ENCODE data around the gene IL24.
"Not testable (repeated sequence)": the region's sequence is repeated elsewhere in the genome, so short reads cannot be mapped to it uniquely, and the experiment has no call there.

IL24 gene

DNA sequence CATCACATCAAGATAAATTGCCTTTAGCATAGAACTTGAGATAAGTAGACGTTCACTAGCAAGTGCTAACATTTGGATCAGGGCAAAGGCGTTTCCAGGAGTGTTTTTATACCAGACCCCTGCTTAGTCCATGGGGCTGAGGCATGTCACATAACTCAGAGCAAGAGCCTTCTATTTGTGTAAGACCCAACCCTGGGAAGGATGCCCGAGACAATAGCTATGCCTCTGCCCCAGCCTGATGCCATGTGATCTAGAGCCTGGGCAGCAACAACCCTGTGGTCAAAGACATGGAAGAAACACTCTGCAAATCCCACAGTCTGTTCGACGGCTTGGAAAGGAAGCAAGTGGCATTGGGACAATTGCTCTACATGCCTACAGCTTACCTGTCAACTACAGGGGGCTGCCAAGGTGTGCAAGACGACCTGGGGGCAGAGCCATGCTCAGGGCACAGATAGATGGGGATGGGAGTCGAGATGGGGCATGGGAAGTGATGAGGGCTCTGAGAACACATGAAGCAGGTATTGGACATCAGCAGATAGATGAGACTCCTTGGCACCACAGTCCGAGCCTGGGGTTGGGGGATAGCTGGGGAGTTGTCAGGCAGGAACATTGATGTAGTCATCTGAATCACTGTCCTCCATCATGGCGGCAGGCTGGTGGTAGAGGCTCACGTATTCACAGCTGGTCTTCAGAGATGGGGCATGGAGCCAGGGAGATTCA is 7.3 kb downstream of the IL24 start:
- no peak for DNase-seq (ENCODE audit: low read depth)

DNA sequence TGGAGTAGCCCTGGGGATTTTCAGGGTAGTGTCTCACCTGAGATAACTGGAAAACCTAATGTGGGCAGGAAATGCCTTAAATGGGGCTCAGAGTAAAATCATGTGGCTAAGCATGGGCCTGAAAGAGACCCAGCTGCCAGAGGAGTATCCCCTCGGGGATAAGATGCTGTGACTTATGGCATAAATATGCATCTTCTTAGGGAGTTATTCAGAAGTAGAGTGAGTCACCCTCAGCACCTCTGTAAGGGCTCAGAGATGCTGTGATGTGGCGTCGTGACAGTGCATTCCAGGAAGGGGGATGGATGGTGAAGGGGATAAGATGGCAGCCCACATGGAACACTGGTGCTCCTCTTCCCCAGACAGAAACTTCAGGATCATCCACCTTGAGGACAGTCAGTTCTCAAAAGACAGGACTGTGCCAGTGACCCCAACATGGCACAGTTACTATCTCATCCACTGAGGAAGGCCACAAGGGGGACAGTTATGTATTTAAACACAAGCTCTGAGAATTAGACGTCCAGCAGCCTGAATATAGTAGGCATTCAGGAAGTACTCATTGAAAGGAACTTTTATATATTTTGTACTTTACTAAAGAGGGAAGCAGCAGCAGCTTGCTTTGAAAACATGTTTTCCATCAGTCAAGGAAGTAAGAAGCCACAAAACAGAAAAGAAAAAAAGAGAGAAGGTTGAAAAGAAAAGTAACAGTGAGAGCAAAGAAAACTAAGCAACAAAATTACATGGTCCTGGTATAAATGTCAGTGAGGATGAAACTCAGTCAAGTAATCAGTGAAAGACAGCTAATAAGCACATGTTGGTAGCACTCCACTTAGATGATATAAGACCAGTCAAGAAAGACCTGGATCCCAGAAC is 8.3 kb downstream of the IL24 start:
- DNase-seq (ENCODE audit: low read depth), result no peak

DNA sequence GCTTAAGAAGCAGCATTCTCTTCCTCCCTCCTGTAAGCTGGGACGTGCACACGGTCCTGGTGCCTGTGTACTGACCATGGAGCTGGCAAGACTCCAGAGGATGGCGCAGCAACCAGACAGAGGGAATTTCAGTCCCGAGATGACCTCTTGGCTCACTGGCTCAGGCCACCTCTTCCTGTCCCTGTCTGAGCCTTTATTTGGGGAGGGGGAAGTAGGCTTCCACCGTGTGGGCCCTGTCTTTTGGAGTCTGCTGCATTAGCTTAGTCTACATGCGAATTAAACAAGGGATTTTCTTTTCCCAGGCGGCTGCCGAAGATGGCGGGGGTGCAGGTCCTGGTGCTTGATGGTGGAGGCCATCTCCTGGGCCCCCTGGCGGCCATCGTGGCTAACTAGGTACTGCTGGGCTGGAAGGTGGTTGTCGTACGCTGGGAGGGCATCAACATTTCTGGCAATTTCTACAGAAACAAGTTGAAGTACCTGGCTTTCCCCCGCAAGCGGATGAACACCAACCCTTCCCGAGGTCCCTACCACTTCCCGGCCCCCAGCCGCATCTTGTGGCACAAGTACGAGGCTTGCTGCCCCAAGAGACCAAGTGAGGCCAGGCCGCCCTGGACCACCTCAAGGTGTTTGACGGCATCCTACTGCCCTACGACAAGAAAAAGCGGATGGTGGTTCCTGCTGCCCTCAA is 10.2 kb downstream of the IL24 start:
- no peak for DNase-seq (ENCODE audit: low read depth)

DNA sequence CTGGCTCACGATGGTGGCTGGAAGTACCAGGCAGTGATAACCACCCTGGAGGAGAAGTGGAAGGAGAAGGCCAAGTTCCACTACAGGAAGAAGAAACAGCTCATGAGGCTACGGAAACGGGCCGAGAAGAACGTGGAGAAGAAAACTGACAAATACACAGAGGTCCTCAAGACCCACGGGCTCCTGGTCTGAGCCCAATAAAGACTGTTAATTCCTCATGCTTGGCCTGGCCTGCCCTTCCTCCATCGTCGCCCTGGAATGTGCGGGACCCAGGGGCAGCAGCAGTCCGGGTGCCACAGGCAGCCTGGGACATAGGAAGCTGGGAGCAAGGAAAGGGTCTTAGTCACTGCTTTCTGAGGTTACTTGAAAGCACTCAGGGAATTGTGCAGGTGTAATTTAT is 10.8 kb downstream of the IL24 start:
- no peak for DNase-seq (ENCODE audit: low read depth)

DNA sequence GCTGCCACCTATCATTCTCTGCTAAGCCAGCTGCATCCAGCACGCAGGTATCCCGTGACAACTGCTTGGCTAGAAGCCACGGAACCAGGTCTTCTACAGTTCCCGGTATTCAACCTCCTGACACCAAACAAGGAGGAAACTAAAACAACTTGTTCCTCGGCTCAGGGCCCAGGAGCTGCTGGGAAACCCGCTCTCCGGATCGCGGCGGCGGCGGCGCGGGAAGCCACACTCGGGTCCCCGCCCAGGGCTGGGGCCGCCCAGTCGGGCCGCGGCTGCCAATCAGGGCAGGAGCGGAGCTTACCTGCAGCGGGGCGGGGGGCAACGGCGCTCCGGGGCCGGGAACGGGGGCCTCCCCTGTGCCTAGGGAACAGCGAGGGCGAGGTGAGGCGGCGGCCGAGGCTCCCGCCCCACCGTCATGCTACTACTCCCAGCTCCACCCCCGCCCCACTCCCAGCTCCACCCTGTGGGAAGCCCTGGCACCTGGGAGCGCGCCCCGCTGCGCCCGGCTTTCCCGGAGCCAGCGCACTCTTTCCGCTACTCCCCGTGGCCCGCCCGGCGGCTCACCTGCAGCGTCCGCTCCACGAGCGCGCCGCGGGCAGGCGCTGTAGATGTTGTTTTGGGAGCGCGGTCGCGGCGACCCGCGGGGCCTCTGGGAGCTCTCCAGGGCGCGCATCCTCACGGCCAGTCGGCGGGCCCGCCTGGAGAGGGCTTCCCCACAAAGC is 12.1 kb downstream of the IL24 start:
- DNase-seq (ENCODE audit: low read depth), result no peak

DNA sequence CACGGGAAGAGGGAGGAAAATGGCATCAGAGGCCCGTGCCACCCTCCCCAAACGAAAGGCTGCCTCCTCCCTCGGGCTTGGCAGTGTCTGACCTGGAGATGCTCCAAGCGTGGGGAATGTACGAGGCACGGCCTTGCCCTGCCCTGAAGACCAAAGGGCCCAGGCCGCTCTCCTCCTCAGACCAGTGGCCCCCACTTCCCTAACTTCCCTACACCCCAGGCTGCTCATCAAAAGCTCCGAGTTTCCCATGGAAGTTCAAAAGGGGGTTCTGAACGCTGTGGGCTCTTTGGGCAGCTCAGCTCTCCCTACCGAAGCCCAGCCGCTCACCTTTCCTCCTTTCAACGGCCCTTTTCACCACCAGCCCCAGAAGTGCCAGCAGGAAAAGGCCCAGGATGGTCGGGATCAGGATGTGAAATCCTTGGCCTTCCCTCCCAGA is 12.7 kb downstream of the IL24 start:
- DNase-seq (ENCODE audit: low read depth), result no peak

DNA sequence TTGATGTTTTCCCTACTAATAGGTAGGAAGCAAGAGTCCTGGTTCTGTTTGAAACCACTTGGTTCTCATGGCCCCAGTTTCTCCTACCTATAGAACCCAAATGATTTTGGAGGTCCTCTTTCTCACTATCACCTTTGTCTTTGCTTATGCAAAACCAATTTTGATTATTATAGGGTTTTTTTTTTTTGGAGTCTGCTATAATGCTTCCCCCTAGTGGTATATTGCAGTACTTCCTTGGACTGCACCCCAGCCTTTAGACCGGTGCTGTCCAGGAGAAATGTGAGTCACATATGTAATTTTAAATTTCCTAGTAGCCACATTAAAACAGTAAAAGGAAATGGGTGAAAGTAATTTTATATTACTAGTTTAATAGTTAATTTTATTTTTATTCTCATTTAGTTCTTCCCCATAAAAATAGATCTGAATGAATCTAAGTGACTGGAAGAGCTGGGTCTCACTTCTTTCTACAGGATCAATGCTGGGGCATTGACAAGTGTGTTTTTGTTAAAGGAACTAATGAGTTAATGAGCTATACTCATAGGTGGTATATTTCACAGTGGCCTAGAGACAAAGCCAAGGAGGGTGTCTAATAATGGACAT is 13.9 kb downstream of the IL24 start:
- no peak for DNase-seq (ENCODE audit: low read depth)

DNA sequence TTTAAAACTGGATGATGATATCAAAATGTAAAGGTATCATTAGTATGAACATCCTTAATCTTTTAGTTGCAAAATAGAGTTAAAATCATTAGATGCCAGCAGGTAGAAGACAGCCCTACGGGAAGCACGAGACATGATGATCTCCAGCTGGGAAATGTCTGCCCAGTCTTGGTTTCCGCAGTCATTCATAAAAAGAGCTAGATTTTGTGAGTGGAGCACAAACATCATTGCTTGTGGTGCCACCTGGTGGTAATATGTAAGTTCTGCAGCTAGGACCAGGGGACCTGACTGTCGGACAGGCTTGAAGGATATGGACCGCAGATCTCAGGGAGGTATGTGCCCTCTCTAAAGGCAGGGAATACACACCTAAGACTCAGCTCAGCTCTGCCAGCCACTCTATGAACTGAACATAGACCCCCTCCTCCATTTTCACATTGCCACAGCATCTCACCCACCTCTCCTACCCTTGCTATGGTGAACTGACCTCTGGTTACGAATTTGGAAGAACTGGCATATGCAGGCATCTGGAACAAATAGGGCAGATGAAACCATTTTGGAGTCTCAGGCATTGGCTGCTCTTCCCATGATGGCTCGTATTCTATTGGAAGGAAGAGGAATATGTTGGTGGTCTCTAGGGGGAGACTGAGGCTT is 15.3 kb downstream of the IL24 start:
- peak; percentile 47 for DNase-seq (ENCODE audit: low read depth)

DNA sequence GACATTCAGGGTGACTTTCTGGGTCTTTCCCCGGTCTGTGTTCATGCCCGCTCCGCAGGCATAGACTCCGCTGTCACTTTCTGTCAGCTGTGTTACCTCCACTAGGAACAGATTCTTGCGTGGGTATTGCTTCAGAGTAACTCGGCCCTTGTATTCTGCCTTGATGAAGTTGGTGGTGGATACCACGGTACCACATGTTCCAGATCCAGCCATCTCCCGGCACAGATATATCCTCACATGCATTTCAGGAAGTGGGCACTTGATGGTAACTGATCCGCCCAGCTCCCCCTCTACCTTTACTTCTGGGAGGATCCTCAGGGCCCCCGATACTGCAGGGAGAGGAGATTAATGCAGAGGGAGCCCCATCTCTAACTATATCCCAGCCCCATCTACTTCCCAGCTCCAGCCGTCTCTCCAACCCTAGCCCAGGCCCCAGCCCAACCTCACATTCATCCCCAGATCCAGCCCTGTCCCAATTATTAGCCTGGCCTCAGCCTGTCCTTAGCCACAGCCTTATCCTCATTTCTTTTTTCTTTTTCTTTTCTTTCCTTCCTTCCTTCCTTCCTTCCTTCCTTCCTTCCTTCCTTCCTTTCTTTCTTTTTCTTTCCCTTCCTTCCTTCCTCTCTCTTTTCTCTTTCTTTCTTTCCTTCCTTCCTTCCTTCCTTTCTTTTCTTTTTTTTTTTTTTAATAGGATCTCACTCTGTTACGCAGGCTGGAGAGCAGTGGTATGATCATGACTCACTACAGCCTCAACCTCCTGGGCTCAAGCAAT is 16.7 kb downstream of the IL24 start:
- no peak for DNase-seq (ENCODE audit: low read depth)

DNA sequence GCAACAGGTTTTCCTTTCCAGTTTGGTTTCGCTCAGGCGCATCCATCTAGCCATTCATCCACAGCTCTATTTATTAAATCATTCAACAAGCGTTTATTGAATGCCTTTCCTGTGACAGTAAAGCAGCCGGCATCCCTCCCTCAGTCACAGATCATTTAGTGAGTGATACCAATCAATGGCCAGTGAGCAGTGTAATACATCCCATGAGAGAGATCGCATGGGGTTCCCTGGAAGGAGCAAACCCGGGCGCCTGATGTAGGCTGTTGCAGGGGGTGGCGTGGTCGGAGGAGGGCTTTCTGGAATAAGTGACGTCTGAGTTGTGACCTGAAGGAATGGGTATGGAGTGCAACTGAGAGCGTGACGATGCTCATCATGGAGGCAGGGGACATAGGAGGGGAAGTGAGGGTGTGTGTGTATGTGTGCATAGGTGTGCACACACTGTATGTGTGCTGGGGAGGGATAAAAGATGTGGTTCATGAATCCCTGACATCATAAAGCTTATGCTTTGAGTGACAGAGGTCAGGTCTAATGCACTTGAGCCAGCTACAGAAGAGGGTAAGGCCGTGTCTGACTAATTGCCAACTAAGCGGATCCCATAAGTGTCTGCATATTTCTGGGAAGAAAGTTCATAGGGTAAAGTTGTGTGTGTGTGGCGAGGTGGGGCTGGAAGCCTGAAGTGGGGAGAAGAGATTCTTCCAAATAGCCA is 17.9 kb downstream of the IL24 start:
- DNase-seq (ENCODE audit: low read depth), result no peak

DNA sequence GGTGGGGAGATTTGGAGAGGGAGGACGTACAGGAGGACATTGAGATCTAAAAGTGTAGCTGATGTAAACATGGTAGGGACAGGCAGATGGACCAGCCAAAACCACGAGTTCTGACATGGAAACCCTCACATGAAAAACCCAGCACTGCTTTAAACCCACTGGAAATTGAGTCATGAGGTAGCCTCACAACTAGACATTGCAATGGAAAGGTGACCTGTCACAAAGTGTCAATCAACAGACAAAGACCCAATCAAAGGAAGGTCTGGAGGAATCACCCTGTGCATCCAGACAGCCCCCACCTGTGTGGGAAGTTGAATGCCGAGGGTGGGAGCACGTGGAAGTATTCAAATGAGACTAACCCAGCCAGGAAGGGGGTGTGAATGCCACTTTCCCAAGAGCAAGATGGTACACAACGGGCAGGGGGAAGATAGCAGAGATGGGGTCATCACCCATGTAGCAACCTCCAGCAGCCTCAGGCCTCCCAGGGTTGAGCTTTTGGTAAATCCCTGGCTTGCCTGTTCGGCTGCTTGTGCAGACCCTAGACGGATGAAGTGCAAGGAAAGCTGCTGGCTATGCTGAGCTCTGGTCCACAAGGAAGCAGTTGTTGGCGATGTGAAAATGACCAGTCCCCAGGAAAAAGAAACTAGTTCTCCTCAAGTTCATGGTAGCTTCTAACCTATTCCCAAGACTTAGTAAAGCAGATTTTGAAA is 18.9 kb downstream of the IL24 start:
- DNase-seq (ENCODE audit: low read depth), result no peak

DNA sequence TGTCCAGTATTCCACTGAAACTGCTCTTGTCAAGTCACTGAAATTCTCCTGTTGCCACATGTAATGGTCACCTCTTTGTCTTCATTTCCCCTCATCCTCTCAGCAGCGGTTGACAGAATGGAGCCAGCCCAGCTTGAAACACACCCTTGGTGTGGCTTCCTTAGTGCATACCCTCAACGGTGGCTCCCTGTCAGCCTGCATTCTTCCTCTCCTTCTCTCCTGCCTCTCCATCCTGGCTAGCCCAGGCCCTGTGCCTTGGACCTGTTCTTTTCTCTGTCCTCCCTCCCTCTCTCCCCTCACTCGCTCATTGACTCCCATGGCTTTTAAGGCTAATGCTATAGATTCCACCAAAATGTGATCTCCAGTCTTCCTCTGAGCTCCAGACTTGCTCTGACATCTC is 20.8 kb downstream of the IL24 start:
- no peak for DNase-seq (ENCODE audit: low read depth)

DNA sequence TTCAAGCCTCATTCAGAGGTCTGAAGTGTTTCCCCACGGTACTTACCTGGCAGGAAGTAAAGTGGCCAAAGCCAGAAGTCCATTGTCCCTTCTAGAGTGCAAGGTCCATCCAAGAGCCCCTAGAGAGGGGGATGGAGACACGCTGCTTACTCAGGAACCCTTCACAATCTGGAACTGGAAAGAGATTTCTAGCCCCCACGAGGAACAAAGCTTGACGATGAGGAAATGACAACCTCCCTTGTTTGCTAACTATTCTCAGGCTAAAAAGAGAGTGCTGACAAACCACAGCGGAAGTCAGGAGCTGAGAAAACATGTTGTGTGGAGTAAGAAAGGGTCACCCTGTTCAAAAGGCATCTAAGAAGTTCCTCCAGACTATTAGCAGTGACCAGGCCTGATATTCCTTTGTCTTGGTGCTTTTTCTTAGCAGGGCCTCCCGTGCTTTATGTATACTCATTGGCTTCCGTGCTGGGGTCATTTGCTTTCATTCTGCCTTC is 24.6 kb downstream of the IL24 start, which contains the start of gene FCMR:
Gene FCMR (minus strand): TSS at position 170 of the 494 bp plus-strand sequence. CDS start 87 bp downstream, at position 83.
- no peak for DNase-seq (ENCODE audit: low read depth)

DNA sequence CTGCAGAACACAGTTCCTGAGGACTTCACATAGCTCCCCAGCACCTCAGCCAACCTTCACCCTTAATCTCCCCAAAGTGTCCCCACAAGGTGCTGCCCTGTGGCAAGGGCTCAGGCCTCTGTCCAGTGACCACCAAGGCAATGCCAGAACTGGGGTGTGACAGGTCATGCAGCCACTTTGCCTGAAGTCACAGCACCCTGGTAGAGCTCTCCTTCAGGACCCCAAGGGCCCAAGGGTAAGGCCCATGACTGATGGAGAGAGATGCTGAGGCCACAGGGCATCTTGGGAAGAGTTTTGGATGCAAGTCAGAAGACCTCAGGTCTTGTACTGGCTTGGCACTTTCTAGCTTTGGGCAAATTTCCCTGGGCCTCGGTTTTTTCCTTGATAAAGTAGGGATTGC is 25.3 kb downstream of the IL24 start:
- no peak for DNase-seq (ENCODE audit: low read depth)

DNA sequence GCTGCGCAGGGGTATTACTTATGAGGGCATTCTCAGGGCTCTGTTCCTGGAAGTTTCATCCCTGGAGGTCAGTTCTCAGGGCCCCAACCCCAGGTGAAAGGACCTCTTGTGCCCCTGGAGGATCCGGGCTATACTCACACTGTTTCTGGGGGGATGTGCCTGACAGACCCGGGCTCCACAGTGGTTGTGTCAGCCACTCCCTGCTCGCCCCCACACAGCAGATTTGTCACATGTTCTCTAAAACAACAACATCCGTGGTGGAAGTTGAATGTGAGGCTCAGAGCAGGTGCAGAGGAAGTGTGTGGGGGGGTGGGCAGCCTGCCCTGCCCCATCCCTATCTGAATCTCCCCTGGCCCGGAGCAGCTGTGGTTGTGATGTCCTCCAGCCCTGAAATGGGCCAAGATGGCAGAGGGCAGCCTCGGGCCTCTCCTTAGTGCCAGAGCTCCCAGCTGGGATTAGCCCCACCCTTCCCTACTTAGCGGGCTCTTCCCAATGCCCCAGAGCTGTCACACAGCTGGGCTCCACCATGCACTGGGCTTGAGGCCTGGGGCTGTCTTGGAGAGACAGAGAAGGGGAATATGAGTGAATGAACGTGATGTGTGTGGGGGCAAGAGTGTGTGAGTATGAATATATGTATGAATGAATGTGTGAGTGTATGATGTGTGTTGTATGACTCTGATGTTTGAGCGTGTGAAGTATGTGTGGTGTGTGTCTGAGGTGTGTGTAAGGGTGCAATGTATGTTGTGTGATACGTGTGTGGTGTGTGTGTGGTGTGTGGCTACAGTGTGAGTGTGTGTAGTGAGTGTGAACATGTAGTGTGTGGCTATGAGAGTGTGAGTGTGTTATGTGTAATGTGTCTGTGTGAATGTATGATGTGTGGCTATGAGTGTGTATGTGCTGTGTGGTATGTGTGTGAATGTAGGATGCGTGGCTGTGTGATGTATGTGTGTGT is 26.0 kb downstream of the IL24 start:
- DNase-seq (ENCODE audit: low read depth), result peak; percentile 73

DNA sequence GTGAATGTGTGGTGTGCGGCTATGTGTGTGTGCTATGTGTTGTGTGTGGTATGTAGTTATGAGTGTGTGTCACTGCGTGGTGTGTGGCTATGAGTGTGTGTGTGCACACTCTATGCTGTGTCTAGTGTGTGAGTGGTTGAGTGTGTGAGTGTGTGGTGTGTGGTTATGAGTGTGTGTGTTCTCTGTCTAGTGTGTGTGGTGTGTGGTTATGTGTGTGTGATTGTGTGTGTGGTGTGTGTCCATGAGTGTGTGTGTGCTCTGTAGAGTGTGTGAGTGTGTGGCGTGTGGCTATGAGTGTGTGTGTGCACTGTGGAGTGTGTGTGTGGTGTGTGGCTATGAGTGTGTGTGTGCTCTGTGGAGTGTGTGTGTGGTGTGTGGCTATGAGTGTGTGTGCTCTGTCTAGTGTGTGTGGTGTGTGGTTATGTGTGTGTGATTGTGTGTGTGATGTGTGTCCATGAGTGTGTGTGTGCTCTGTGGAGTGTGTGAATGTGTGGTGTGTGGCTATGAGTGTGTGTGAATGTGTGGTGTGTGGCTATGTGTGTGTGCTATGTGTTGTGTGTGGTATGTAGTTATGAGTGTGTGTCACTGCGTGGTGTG is 26.8 kb downstream of the IL24 start:
- DNase-seq (ENCODE audit: low read depth), result not testable (repeated sequence)

DNA sequence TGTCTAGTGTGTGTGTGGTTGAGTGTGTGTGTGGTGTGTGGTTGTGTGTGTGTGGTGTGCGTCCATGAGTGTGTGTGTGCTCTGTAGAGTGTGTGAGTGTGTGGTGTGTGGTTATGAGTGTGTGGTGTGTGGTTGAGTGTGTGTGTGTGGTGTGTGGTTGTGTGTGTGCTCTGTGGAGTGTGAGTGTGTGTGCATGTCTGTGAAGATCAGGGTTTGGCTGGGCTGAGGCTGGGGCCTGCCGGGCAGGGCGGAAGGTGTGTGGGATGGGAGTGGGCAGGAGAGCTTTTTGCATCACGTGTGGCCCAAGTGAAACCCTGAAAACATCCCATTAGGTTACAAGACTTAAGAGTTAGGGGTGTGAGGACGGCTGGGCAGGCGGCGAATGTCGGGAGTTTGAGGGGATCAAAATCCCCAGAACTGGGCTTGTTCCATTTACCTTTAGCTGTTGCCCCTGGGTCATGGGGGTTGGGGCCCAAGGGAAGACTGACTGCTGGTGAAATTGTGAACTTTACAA is 27.4 kb downstream of the IL24 start:
- no peak for DNase-seq (ENCODE audit: low read depth)

Data from activated gamma-delta T cell treated with anti-CD3 and anti-CD28 coated beads, Interleukin-2, amount 50 U/mL, for 16 hours (primary cell).